DND-41 (cell line): ENCODE data around the gene PCDH10.

ENCODE experiments used
- CTCF ChIP-seq: IDR thresholded peaks from 2 replicates; pipeline ENCODE4 v1.5.1; 2012; ENCODE audit warnings: borderline replicate concordance, low read length, moderate library complexity, mild to moderate bottlenecking; ENCODE audit not compliant: poor library complexity, severe bottlenecking; ENCODE audit errors: extremely low read depth
- EZH2 ChIP-seq: IDR thresholded peaks from 3 replicates; pipeline ENCODE4 v1.6.1; 2012; ENCODE audit warnings: borderline replicate concordance, low read depth, mild to moderate bottlenecking, moderate library complexity, low read length, inconsistent platforms; ENCODE audit not compliant: severe bottlenecking

GRCh38 chr4:133151341-133151690 lies 2.2 kb downstream of the PCDH10 start:
- no peak for TF ChIP-seq CTCF
- no peak for TF ChIP-seq EZH2
